Hepatocyte (in vitro differentiated cells): ENCODE data around the gene PSMA7.

Source experiments
- EZH2 ChIP-seq: fragments of 200-600 bp; sonication (generic); IDR thresholded peaks from 2 replicates; pipeline ENCODE4 v1.6.1; 2016; ENCODE audit warnings: antibody characterized with exemption, mild to moderate bottlenecking, borderline replicate concordance
- EZH2phosphoT487 ChIP-seq: fragments of 200-600 bp; sonication (generic); IDR thresholded peaks from one replicate; pipeline ENCODE4 v1.6.1; 2018; ENCODE audit warnings: antibody characterized with exemption, mild to moderate bottlenecking, low read depth, moderate library complexity; ENCODE audit not compliant: unreplicated experiment, severe bottlenecking
- TF ChIP-seq, protein P1 (sequence below): fragments of 200-600 bp; sonication (generic); IDR thresholded peaks from 2 replicates; pipeline ENCODE4 v1.5.1; 2016; ENCODE audit warnings: antibody characterized with exemption, mild to moderate bottlenecking; ENCODE audit not compliant: poor library complexity

- TF ChIP-seq EZH2 (no peak), EZH2phosphoT487 (no peak)
- TF ChIP-seq, protein P1, sequence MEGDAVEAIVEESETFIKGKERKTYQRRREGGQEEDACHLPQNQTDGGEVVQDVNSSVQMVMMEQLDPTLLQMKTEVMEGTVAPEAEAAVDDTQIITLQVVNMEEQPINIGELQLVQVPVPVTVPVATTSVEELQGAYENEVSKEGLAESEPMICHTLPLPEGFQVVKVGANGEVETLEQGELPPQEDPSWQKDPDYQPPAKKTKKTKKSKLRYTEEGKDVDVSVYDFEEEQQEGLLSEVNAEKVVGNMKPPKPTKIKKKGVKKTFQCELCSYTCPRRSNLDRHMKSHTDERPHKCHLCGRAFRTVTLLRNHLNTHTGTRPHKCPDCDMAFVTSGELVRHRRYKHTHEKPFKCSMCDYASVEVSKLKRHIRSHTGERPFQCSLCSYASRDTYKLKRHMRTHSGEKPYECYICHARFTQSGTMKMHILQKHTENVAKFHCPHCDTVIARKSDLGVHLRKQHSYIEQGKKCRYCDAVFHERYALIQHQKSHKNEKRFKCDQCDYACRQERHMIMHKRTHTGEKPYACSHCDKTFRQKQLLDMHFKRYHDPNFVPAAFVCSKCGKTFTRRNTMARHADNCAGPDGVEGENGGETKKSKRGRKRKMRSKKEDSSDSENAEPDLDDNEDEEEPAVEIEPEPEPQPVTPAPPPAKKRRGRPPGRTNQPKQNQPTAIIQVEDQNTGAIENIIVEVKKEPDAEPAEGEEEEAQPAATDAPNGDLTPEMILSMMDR: no peak
Measured at GRCh38 chr20:62089393-62089792, 53.8 kb downstream of the PSMA7 start.
